Transverse colon (tissue), 4 donors: ENCODE data around the gene MPC2. TPM values are rescaled to one million over a fixed set of nuclear protein-coding genes. Genes with fewer than 3 reads are reported as not detected.

Source experiments
- DNase-seq: peaks from one replicate; pipeline ENCODE4 v3.0.0-alpha.2; 2019
- H3K27ac ChIP-seq, 4 donors: fragments of 200-600 bp; sonication (generic); 2 replicates each; pipeline ENCODE4 v1.5.1; 2016 to 2018; ENCODE audit warnings: inconsistent platforms in 4 of 4
- H3K27me3 ChIP-seq: fragments of 200-600 bp; sonication (generic); 2 replicates; pipeline ENCODE4 v1.5.1; 2017; ENCODE audit warnings: inconsistent platforms
- H3K36me3 ChIP-seq, 4 donors: fragments of 200-600 bp; sonication (generic); 2 replicates each; pipeline ENCODE4 v1.5.1; 2017 to 2019; ENCODE audit warnings: inconsistent platforms in 4 of 4
- H3K4me1 ChIP-seq, 4 donors: fragments of 200-600 bp; sonication (generic); 2 replicates each; pipeline ENCODE4 v1.5.1; 2017 to 2020; ENCODE audit warnings: inconsistent platforms in 4 of 4
- H3K4me3 ChIP-seq, 4 donors: fragments of 200-600 bp; sonication (generic); 1 replicate in 1 of 4; 2 replicates in 3 of 4; pipeline versions ENCODE4 v1.5.1 to v1.6.1; 2017 to 2019; ENCODE audit warnings: inconsistent platforms in 4 of 4
- H3K9me3 ChIP-seq, 2 donors: fragments of 200-600 bp; sonication (generic); 2 replicates each; pipeline ENCODE4 v1.5.1; 2017 to 2019; ENCODE audit warnings: inconsistent platforms in 2 of 2
- EP300 ChIP-seq: sonication (generic); formaldehyde crosslinking; IDR thresholded peaks from one replicate; pipeline ENCODE4 v1.6.1; 2017; ENCODE audit warnings: antibody characterized with exemption, low read depth
- POLR2A ChIP-seq: fragments of 450-650 bp; IDR thresholded peaks from one replicate; pipeline ENCODE4 v1.6.1; 2016; ENCODE audit warnings: antibody characterized with exemption, mild to moderate bottlenecking, moderate library complexity
- POLR2AphosphoS5 ChIP-seq, 3 donors: sonication (generic); formaldehyde crosslinking; IDR thresholded peaks; one replicate each; pipeline ENCODE4 v1.6.1; 2016; ENCODE audit warnings: antibody characterized with exemption in 3 of 3
- WGBS, 2 donors: methylation state at CpG; one replicate each; pipeline ENCODE4 v1.1.5; 2018; ENCODE audit warnings: low coverage in 1 of 2; 5-methylcytosine and 5-hydroxymethylcytosine counted together
- in situ Hi-C, 4 donors: fragments of 200-750 bp; cut with MboI; loops; one replicate each; pipeline versions ENCODE4 v1.15.0 to v1.15.1; 2017; ENCODE audit warnings: low sequenced_read_pairs in 3 of 4, low pct_ligation_motif_present in 1 of 4, low pct_unique_long_range_greater_than_20kb in 1 of 4
- intact Hi-C: fragments of 100-400 bp; cut with DNase I; formaldehyde crosslinking; loops from one replicate; pipeline ENCODE4 v1.15.1; 2023; ENCODE audit warnings: low total_unique reads
- total RNA-seq, 4 donors: library from RNA; depleted of rRNA; stranded (reverse); fragments of >200 nt; gene quantifications; one replicate each; pipeline ENCODE4 v1.1.0, GENCODE V29; 2016
- TF ChIP-seq, protein P1 (sequence below), 5 experiments: fragments of 200-600 bp in 3 of 5; fragments of 450-650 bp in 2 of 5; sonication (generic) in 3 of 5; IDR thresholded peaks; 1 replicate in 2 of 5; 2 replicates in 3 of 5; pipeline ENCODE4 v1.5.1; 2016 to 2017; ENCODE audit warnings: antibody characterized with exemption in 5 of 5, inconsistent platforms in 3 of 5, mild to moderate bottlenecking in 2 of 5, moderate library complexity in 1 of 5

MPC2 gene
- total RNA-seq, 4 donors from 2014 or later, result 14.2 to 91.6 (median 38.4) TPM

DNA sequence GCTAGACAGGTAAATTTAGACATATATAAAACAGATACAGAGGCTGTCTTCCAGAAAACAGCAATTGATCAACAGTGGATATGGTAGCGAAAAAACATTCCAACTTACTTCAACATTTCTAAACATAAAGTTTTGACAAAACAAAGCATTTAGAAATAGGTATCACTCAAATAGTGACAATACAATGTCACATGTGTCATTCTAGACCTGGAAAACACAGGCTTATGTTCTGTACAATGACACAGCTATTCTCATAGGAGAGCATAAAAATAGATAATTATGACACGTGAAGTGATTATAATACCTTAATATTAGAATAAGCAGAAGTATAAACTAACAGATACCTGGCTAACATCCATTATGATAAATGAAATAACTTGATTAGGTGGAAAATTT lies 8.4 kb downstream of the MPC2 start:
- in situ Hi-C loops (loop anchor here in 2 of 4 donors (25.0 kb wide), 1 partner anchor 216 kb away; the partner anchor contains the start of gene MPZL1 (in 2 of the 2)), intact Hi-C loops (no loop called here)
- H3K36me3 ChIP-seq, result no peaks in the 10 kb centered on the region
- TF ChIP-seq EP300, result no peak
- TF ChIP-seq POLR2A, result no peak
- TF ChIP-seq, protein P1, sequence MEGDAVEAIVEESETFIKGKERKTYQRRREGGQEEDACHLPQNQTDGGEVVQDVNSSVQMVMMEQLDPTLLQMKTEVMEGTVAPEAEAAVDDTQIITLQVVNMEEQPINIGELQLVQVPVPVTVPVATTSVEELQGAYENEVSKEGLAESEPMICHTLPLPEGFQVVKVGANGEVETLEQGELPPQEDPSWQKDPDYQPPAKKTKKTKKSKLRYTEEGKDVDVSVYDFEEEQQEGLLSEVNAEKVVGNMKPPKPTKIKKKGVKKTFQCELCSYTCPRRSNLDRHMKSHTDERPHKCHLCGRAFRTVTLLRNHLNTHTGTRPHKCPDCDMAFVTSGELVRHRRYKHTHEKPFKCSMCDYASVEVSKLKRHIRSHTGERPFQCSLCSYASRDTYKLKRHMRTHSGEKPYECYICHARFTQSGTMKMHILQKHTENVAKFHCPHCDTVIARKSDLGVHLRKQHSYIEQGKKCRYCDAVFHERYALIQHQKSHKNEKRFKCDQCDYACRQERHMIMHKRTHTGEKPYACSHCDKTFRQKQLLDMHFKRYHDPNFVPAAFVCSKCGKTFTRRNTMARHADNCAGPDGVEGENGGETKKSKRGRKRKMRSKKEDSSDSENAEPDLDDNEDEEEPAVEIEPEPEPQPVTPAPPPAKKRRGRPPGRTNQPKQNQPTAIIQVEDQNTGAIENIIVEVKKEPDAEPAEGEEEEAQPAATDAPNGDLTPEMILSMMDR (IDR thresholded peaks at IDR 0.05), result no peak
- no peak for TF ChIP-seq POLR2AphosphoS5 (IDR thresholded peaks at IDR 0.05)
- WGBS, 2 donors, result 50 to 78% methylated on average over 2 of the region's 2 CpGs
- H3K4me3 ChIP-seq, result peak overlapping the region in 1 of 4 donors; percentile 7
- no peaks in the 10 kb centered on the region for H3K9me3 ChIP-seq
- H3K27ac ChIP-seq, result peak overlapping the region; percentile 64 to 76 (median 70)
- DNase-seq, result no peak
- H3K27me3 ChIP-seq, result no peaks in the 10 kb centered on the region
- peaks cover 0 to 77% (median 50%) of the 10 kb centered on the region in 4 donors for H3K4me1 ChIP-seq

DNA sequence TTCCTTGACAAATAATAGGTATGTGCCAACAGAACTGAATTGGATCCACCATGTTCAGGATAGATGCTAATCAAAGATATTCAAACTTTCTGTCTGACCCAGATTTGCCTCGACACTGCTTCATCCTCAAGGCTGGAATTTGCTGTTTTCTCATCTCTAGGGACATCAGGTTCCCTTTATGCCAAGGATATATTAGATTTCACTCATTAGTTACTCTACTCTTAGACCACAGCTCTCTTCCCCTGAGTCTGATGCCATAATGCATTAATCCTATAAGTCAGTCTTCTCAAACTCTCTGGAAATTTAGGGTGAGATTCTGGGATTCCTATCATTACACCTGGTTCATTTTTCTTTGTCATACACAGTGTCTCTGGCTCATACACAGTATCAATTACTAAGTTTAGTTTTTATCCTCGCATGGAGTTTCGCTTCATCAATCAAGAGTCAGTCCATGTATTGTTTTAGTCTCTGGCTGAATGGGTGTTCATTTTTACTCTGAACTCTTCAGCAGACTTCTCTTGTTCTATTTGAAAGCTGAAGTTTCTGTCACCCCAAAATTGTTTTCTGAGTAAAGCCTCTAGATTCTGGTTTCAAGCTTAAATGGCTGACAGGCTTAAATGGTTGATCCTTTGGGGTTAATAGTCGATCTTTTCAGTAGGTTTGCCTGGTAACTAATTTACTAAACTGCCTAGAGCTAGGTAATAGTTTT lies 9.7 kb downstream of the MPC2 start:
- in situ Hi-C loops, result loop anchor here in 2 of 4 donors (25.0 kb wide), 1 partner anchor 215 kb away; the partner anchor contains the start of gene MPZL1 (in 2 of the 2)
- no peaks in the 10 kb centered on the region for H3K9me3 ChIP-seq
- H3K36me3 ChIP-seq, result no peaks in the 10 kb centered on the region
- intact Hi-C loops, result no loop called here
- H3K27me3 ChIP-seq, result no peaks in the 10 kb centered on the region
- no peak overlapping the region for H3K4me3 ChIP-seq
- H3K27ac ChIP-seq, result peak overlapping the region; percentile 64 to 76 (median 70)
- no peak for DNase-seq
- 25 to 53% methylated on average over 2 to 4 of the region's 4 CpGs for WGBS, 2 donors
- peaks cover 0 to 70% (median 47%) of the 10 kb centered on the region in 4 donors for H3K4me1 ChIP-seq
- TF ChIP-seq EP300, result no peak
- no peak for TF ChIP-seq POLR2A
- TF ChIP-seq, protein P1 (IDR thresholded peaks at IDR 0.05), result no peak
- TF ChIP-seq POLR2AphosphoS5 (IDR thresholded peaks at IDR 0.05), result no peak

DNA sequence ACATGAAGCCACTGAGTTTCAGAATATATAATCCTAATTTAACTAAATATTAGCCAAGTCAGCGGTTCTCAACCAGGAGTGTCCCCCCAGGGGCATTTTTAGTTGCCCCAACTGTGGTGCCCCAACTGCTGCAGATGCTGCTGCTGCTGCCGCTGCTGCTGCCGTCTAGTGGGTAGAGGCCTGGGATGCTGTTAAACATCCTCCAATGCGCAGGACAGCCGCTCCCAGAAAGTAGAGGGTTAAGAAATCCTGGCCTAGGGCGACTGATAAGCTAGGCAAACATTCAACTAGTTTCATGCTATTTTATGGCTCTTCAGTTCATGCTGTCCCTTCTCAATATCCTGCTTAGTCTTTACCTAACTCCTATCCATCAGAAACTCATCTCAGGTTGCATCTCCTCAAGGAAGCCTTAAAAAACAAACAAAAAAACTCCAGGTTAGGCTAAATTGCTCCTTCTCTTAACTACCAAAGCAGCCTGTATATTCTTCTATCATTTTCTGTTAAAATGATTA lies 10.3 kb downstream of the MPC2 start:
- H3K36me3 ChIP-seq, result no peaks in the 10 kb centered on the region
- in situ Hi-C loops (loop anchor here in 2 of 4 donors (25.0 kb wide), 1 partner anchor 214 kb away; the partner anchor contains the start of gene MPZL1 (in 2 of the 2)), intact Hi-C loops (no loop called here)
- H3K4me3 ChIP-seq, result no peak overlapping the region
- DNase-seq, result peak; percentile 70
- peak overlapping the region; percentile 64 to 76 (median 70) for H3K27ac ChIP-seq
- H3K27me3 ChIP-seq, result no peaks in the 10 kb centered on the region
- 39 to 42% methylated on average over 2 to 6 of the region's 6 CpGs for WGBS, 2 donors
- no peaks in the 10 kb centered on the region for H3K9me3 ChIP-seq
- peaks cover 0 to 68% (median 45%) of the 10 kb centered on the region in 4 donors for H3K4me1 ChIP-seq
- TF ChIP-seq EP300 (no peak), POLR2AphosphoS5 (IDR thresholded peaks at IDR 0.05) (peak in 1 of 3 donors; percentile 26), POLR2A (no peak)
- TF ChIP-seq, protein P1 (IDR thresholded peaks at IDR 0.05), result peak in 1 of 5 experiments; percentile 9

DNA sequence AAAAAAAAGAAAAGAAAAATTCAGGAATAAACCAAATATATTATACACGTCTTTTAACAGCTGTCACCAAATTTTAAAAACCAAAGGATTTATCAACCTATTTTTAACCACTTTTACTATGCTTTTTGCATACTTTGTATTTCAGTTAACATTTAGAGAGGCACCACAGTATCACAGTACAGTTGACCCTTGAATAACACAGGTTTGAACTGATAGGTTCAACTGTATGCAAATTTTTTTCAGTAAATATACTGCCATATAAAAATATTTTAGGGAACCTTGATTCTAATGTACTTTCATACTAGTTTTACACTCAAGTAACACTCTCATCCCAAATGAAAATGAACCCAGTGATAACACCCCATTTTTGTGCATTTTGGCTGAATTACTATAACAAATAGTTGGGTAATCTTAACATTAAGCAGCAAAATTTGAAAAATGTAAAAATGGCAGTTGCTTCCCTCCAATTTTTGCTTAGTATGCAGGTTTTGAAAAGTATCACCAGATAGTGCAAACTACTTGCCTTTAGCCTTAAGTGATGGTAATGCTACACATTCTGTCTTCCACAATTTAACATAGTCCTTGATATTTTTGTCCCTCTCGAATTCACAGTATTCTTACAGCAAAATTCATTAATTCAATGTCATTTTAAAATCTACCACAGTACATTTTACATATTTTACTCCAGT lies 12.2 kb downstream of the MPC2 start:
- 84 to 87% methylated on average over 2 of the region's 2 CpGs for WGBS, 2 donors
- in situ Hi-C loops, result loop anchor here in 2 of 4 donors (25.0 kb wide), 1 partner anchor 212 kb away; the partner anchor contains the start of gene MPZL1 (in 2 of the 2)
- H3K4me3 ChIP-seq, result no peak overlapping the region
- no peaks in the 10 kb centered on the region for H3K27me3 ChIP-seq
- no peaks in the 10 kb centered on the region for H3K9me3 ChIP-seq
- TF ChIP-seq POLR2A (no peak), POLR2AphosphoS5 (IDR thresholded peaks at IDR 0.05) (no peak), EP300 (no peak)
- TF ChIP-seq, protein P1 (IDR thresholded peaks at IDR 0.05), result no peak
- intact Hi-C loops, result no loop called here
- DNase-seq, result no peak
- no peaks in the 10 kb centered on the region for H3K36me3 ChIP-seq
- peaks cover 0 to 51% (median 30%) of the 10 kb centered on the region in 4 donors for H3K4me1 ChIP-seq
- no peak overlapping the region for H3K27ac ChIP-seq
